Measurements from ENCODE around the gene TSPAN14. TPM values are rescaled to one million over a fixed set of nuclear protein-coding genes. Genes with fewer than 3 reads are reported as not detected.

The TSPAN14 gene
- total RNA-seq, 1 donor from 2014 or later, result 31.3 TPM

DNA sequence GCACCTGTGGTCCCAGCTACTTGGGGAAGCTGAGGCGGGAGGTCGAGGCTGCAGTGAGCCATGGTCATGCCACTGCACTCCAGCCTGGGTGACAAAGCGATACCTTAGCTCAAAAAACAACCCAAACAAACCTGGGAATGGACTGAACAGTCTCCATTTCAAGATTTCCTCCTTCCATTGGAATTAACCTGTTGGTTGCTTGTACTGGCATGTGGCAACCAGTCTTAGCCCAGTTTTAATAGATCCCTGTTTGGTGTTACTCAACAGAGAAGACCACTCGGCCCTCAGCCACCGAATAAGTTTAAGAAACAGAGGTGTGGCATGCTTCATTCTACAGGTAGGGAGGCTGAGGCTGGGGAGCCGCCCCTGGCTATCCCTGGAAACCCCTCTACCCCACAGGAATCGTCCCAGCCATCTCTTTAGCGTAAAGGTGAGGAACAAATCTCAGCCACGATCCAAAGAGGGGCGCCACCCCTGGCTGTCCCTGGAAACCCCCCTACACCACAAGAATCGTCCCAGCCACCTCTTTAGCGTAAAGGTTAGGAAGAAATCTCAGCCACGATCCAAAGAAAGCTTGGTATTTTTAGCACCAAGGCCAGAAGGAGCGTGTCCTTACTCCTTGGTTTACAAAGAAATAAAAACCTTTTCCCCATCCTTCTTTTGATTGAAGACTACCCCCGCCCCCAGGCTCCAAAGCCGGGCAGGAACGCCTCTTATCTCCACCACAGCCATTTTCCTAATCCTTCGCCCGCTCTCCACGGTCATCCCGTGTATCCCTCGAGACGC is 861 bp upstream of the TSPAN14 start:
- ATAC-seq, result no peak
- no peak for DNase-seq (ENCODE audit: low spot score)

- ATAC-seq (peak; percentile 55), DNase-seq (ENCODE audit: low spot score) (peak; percentile 69)
These were observed 677 bp downstream of the TSPAN14 start for GRCh38 chr10:80454513-80455460.

DNA sequence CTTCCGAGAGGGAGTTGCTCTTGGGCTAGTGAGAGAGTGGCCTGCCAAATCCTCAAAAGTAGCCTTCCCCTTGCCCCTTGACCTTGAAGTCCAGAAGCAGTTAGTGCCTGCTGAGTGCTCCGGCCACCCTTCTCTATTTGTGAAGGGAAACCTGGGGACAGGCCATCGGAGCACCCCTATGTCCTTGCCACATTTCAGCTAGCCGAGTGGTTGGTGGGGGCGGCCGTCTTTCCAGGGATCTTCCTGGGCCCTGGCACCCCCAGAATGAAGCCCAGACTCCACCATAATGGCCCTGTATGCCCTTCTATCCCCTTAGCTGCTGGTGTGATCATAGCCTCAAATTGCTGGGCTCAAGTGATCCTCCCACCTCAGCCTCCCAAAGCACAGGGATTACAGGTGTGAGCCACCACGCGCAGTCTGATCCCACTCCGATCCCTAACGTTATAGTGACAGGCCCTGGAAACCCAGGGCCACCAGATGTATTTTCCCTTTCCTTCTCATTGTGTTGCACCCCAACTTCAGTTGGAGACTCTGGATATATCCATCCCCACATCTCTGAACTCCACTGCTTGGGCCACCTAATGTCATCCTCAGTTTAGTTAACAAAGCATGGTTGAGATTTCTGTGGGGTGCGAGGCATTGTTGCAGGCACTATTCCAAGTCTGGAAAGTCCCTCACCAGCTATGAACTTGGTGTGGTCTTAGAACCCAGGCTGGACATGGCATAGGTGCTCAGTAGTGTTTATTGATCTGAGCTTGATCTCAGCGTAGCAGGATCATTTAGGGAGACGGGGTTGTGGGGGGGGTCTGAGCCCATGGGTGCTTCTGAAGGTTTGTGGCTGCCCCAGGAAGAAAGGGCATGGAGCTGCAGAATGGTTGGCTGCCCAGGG is 1.6 kb downstream of the TSPAN14 start:
- ATAC-seq (no peak), DNase-seq (ENCODE audit: low spot score) (no peak)

DNA sequence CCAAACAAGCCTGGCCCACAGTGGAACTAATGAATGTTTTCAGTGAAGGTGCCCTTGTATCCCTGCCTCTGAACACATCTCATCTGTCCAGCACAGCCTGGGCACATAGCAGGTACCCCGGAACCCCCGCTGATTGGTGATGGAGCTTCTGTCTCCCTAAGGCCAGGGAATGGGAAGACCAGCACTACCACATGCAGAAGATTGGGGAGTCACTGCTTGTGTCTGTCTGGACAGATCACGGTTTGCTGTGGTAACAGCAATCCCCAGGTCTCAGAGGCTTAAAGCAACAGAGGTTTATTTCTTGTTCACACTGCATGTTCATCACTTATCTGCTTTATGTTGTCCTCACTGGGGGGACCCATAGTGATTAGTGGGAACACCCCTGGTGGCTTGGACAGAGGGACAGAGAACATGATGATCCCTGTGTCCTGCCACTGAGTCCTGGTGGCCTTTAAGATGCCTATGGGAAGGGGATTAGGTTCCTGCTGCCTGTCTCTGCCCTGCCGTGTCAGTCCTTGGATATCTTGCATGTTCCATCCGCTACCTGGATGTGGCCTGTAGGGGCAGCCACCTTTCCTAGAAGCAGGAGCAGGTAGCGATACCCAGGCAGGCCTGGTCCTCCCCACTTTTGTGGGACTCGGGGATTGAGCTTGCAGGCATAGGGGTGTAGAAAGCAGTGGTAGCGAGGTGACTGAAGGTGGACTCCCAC is 3.6 kb downstream of the TSPAN14 start:
- DNase-seq (ENCODE audit: low spot score) (no peak), ATAC-seq (no peak)

GRCh38 chr10:80458263-80458625 is 4.1 kb downstream of the TSPAN14 start:
- ATAC-seq (no peak), DNase-seq (ENCODE audit: low spot score) (no peak)

GRCh38 chr10:80458638-80459037 is 4.5 kb downstream of the TSPAN14 start:
- no peak for ATAC-seq

DNA sequence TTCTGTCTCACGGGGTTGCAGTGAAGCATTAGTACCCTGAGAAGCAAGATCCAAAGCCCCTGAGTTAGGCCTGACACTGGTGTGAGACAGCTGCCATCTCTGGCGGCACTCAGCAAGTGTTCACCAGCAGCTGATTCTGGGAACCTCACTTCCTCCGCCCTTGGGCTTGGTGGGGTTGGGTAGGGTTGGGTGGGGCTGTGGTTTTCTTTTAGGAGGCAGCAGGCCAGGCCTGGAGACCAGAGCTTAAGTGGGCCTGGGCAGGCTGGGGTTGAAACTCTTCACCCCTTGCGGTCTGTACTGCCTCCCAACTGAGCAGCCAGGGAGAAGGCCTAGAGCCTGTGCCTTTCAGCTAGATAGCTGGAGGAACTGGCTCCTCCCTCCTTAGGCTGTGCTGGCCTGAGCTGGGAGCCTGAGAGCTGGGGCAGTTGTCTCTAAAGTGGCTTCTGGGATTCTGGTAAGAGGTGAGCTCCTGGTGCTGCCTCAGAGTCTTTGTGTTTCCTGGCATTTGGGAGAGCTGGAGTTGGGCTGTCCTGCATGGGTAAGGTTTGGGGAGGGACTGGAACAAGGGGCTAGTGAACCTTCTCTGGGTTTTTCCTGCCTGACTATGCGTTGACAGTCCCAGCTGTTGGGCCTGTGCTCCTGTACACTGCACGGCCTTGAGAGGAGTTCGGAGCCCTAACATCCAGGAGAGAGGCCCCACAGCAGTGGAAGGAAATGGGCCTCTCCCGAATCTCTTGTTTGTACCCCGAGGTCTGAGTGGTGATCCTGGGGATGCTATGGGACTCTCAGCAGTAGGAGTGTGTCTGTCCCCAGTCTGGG is 5.1 kb downstream of the TSPAN14 start:
- ATAC-seq (no peak), DNase-seq (ENCODE audit: low spot score) (no peak)

More at GRCh38 chr10:80458638-80459037, 4.5 kb downstream of the TSPAN14 start:
- DNase-seq (ENCODE audit: low spot score), result no peak

GRCh38 chr10:80460399-80461207 is 6.5 kb downstream of the TSPAN14 start:
- no peak for DNase-seq (ENCODE audit: low spot score)
- ATAC-seq, result peak; percentile 62

- DNase-seq (ENCODE audit: low spot score), result no peak
These were observed 7.4 kb downstream of the TSPAN14 start for GRCh38 chr10:80461208-80462183.

DNA sequence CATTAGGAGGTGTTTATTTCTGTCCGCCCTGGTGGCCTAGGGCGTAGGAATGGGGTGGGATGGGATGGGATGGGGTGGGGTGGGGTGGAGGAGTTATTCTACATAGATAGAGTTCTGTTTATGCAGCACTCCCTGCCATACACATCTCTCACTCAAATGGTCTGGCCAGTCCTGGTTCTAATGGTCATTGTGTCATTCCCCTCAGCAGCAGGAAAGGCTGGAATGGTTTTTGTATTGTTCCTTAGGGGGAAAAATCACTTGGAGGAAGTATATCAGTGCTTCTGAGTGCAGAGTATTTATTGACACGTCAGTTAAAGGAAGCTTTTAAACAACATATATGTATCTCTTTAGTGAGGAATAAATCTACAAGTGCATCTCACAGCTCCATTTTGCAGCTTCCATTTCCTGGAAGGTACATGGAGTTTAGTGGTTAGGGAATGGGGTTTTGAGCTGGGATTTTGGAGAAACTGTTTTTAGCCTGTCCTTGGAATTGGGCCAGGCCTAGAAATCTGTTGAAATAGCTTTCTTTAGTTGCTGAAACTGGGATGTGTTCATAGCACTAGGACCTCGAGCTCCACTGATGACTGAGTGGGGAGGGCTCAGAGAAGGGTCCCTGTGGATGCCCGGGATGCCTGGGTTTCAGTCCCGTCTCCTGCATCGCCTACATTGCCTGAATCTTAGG is 8.3 kb downstream of the TSPAN14 start:
- no peak for DNase-seq (ENCODE audit: low spot score)
- peak; percentile 25 for ATAC-seq

More at GRCh38 chr10:80461208-80462183, 7.4 kb downstream of the TSPAN14 start:
- ATAC-seq, result peak; percentile 74

DNA sequence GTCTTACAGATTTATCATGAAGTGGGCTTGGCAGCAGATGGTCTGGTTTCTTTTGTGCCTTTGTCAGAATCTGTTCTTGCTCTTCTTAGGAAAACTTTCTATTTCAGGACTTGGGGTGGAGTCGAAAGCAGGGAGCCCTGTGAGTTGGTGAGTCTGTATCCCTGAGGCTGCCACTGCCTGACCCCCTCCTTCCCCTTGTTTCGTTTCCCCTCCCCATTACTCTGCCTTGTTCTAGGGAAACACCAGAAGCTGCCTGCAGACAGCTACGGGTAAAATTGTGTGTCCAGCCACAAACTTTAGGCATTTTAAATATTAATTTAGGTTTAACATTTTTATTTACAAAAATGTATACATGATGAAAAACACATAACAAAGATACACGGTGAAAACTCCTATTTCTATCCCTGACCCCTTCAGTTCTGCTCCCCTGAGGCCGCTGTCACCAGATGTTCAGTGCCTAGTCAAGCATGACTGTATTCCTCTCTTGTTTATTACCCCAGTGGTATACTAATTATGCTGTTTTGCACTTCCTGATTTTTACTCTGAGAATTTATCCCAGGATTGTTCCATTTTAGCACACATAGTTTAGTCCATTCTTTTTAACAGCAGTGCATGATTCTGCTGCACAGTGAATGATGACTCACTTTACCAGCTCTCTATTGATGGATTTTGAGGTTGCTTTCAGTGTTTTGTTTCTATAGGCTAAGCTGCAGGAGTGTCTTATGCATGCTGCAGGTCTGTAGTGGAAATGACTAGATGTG is 9.1 kb downstream of the TSPAN14 start:
- ATAC-seq (no peak), DNase-seq (ENCODE audit: low spot score) (no peak)

DNA sequence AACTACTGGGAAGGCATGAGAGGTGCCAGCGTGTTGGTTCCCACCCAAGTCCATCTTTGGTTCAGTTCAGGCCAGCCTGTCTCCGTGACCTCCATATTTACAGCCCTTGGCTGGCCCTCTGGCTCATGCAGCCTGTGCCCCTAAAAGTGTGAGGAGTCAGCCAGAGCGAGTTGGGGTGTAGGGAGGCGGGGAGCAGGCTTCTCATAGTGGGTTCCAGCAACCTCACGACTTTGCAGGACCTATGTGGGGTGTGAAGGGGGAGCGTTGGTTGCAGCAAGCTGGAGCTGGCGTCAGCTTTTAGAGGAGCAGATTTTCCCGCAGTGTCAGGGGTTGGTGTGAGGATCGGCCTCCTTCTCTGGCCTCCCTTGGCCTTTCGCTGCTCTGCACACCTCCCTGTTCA is 9.8 kb downstream of the TSPAN14 start:
- DNase-seq (ENCODE audit: low spot score) (no peak), ATAC-seq (no peak)

- peak; percentile 9 for ATAC-seq
These were observed 10.7 kb downstream of the TSPAN14 start for GRCh38 chr10:80464557-80465450.

GRCh38 chr10:80465451-80465835 is 11.3 kb downstream of the TSPAN14 start:
- ATAC-seq, result no peak
- no peak for DNase-seq (ENCODE audit: low spot score)

More at GRCh38 chr10:80464557-80465450, 10.7 kb downstream of the TSPAN14 start:
- DNase-seq (ENCODE audit: low spot score), result no peak

Measured in left lobe of liver (tissue), 2 donors.